RWPE2 (cell line): ENCODE data around the gene KCTD3.

Source experiments
- ATAC-seq: fragments of 200-7000 bp; cut with Tn5 transposase; 3 replicates; pipeline ENCODE4 v1.9.1; 2021; ENCODE audit warnings: low read depth
- DNase-seq: peaks from one replicate; pipeline ENCODE4 v3.0.0-alpha.2; 2020; ENCODE audit warnings: low spot score
- H3K27ac ChIP-seq: fragments of 450-650 bp; 2 replicates; pipeline ENCODE4 v1.5.1; 2017; ENCODE audit warnings: mild to moderate bottlenecking; ENCODE audit not compliant: poor library complexity, severe bottlenecking
- H3K27me3 ChIP-seq: fragments of 250-450 bp; sonication (Bioruptor Pico); 2 replicates; pipeline ENCODE4 v1.5.1; 2021; ENCODE audit warnings: mild to moderate bottlenecking, moderate library complexity; ENCODE audit not compliant: insufficient read depth, poor library complexity, severe bottlenecking
- H3K36me3 ChIP-seq: fragments of 250-450 bp; sonication (Bioruptor Pico); 2 replicates; pipeline ENCODE4 v1.5.1; 2020; ENCODE audit warnings: low read depth, mild to moderate bottlenecking, moderate library complexity
- H3K4me1 ChIP-seq: fragments of 250-450 bp; sonication (Bioruptor Pico); 2 replicates; pipeline ENCODE4 v1.5.1; 2021; ENCODE audit warnings: mild to moderate bottlenecking, moderate library complexity; ENCODE audit not compliant: insufficient read depth, poor library complexity, severe bottlenecking
- H3K4me3 ChIP-seq: fragments of 250-450 bp; sonication (Bioruptor Pico); 2 replicates; pipeline ENCODE4 v1.5.1; 2021; ENCODE audit warnings: mild to moderate bottlenecking, moderate library complexity; ENCODE audit not compliant: severe bottlenecking
- H3K9me3 ChIP-seq: fragments of 250-450 bp; sonication (Bioruptor Pico); 2 replicates; pipeline ENCODE4 v1.5.1; 2021; ENCODE audit warnings: mild to moderate bottlenecking, moderate library complexity; ENCODE audit not compliant: severe bottlenecking
- CTCF ChIP-seq: fragments of 450-650 bp; IDR thresholded peaks from one replicate; pipeline ENCODE4 v1.5.1; 2017; ENCODE audit warnings: mild to moderate bottlenecking, moderate library complexity; ENCODE audit not compliant: poor library complexity, severe bottlenecking

KCTD3 gene

GRCh38 chr1:215566556-215567490 lies at the start of gene KCTD3:
TSS of gene KCTD3 (plus strand) at chr1:215567304. CDS start at chr1:215567686, 382 bp downstream.
- Histone ChIP-seq H3K27me3 (no peaks in the 10 kb centered on the region), H3K27ac (peak within 1 kb of the TSS; percentile 86), H3K4me1 (peaks cover 6% of the 10 kb centered on the region), H3K9me3 (no peaks in the 10 kb centered on the region), H3K36me3 (no peaks in the 10 kb centered on the region), H3K4me3 (peak within 1 kb of the TSS; percentile 71)
- DNase-seq (peak; percentile 38), ATAC-seq (peak; percentile 54)
- no peak for TF ChIP-seq CTCF

GRCh38 chr1:215517441-215517891 lies 49.6 kb upstream of the KCTD3 start:
- TF ChIP-seq CTCF = peak; percentile 45
- Histone ChIP-seq H3K4me3 (no peak overlapping the region), H3K4me1 (no peaks in the 10 kb centered on the region), H3K9me3 (no peaks in the 10 kb centered on the region), H3K27ac (peak overlapping the region; percentile 31), H3K36me3 (no peaks in the 10 kb centered on the region), H3K27me3 (no peaks in the 10 kb centered on the region)
- DNase-seq (no peak), ATAC-seq (peak; percentile 90)

- ATAC-seq = no peak
- TF ChIP-seq CTCF = no peak
- no peak for DNase-seq
These were observed 48.5 kb upstream of the KCTD3 start for GRCh38 chr1:215518594-215518993.

GRCh38 chr1:215521279-215521678 lies 45.8 kb upstream of the KCTD3 start:
- DNase-seq (no peak), ATAC-seq (no peak)
- Histone ChIP-seq H3K4me3 (no peak overlapping the region), H3K4me1 (no peaks in the 10 kb centered on the region), H3K9me3 (no peaks in the 10 kb centered on the region), H3K27ac (no peak overlapping the region), H3K27me3 (no peaks in the 10 kb centered on the region), H3K36me3 (no peaks in the 10 kb centered on the region)
- no peak for TF ChIP-seq CTCF

More at GRCh38 chr1:215518594-215518993, 48.5 kb upstream of the KCTD3 start:
- no peak overlapping the region for H3K27ac ChIP-seq
- H3K9me3 ChIP-seq = no peaks in the 10 kb centered on the region
- no peaks in the 10 kb centered on the region for H3K4me1 ChIP-seq
- no peak overlapping the region for H3K4me3 ChIP-seq
- H3K36me3 ChIP-seq = no peaks in the 10 kb centered on the region
- no peaks in the 10 kb centered on the region for H3K27me3 ChIP-seq
